ENCODE measurements around the gene CISTR.

Gene CISTR

GRCh38 chr12:53729644-53730043 is 22.1 kb downstream of the CISTR start:
- H3K4me3 ChIP-seq (ENCODE audit: low read depth, low read length): no peak overlapping the region
- no peak for TF ChIP-seq CTCF (IDR thresholded peaks at IDR 0.05; ENCODE audit: low read depth, low read length)

- H3K4me3 ChIP-seq (ENCODE audit: low read depth, low read length): peak overlapping the region; percentile 98; the same call in 1 of the 2 replicates
- TF ChIP-seq CTCF (IDR thresholded peaks at IDR 0.05; ENCODE audit: low read depth, low read length): no peak
These were observed 23.6 kb downstream of the CISTR start for GRCh38 chr12:53728206-53728605.

GRCh38 chr12:53727310-53728041 is 24.3 kb downstream of the CISTR start, which contains the start of gene CALCOCO1:
Gene CALCOCO1, minus strand, starts transcription at chr12:53727452. Its CDS starts 2,210 bp downstream, at chr12:53725242.
- peak within 1 kb of the TSS; percentile 98 for H3K4me3 ChIP-seq (ENCODE audit: low read depth, low read length)
- TF ChIP-seq CTCF (IDR thresholded peaks at IDR 0.05; ENCODE audit: low read depth, low read length): no peak

- peak overlapping the region; percentile 98 for H3K4me3 ChIP-seq (ENCODE audit: low read depth, low read length)
- TF ChIP-seq CTCF (IDR thresholded peaks at IDR 0.05; ENCODE audit: low read depth, low read length): no peak
These were observed 24.9 kb downstream of the CISTR start for GRCh38 chr12:53726946-53727309.

GRCh38 chr12:53726341-53726740 is 25.4 kb downstream of the CISTR start:
- peak overlapping the region; percentile 98 for H3K4me3 ChIP-seq (ENCODE audit: low read depth, low read length)
- TF ChIP-seq CTCF (IDR thresholded peaks at IDR 0.05; ENCODE audit: low read depth, low read length): no peak

- peak overlapping the region; percentile 98 for H3K4me3 ChIP-seq (ENCODE audit: low read depth, low read length)
- TF ChIP-seq CTCF (IDR thresholded peaks at IDR 0.05; ENCODE audit: low read depth, low read length): no peak
These were observed 26.0 kb downstream of the CISTR start for GRCh38 chr12:53725824-53726223.

GRCh38 chr12:53722450-53723041 is 29.2 kb downstream of the CISTR start:
- H3K4me3 ChIP-seq (ENCODE audit: low read depth, low read length): no peak overlapping the region
- TF ChIP-seq CTCF (IDR thresholded peaks at IDR 0.05; ENCODE audit: low read depth, low read length): no peak
